NCI-H345 treated with DMSO at 0.1 percent for 48 hours (cell line): ENCODE results near the gene FMN2.

Experiments
- DNase-seq: peaks from one replicate; lab custom pipeline; 2025; ENCODE audit not compliant: unreplicated experiment; lab: John Stamatoyannopoulos, UW

FMN2 gene

DNA sequence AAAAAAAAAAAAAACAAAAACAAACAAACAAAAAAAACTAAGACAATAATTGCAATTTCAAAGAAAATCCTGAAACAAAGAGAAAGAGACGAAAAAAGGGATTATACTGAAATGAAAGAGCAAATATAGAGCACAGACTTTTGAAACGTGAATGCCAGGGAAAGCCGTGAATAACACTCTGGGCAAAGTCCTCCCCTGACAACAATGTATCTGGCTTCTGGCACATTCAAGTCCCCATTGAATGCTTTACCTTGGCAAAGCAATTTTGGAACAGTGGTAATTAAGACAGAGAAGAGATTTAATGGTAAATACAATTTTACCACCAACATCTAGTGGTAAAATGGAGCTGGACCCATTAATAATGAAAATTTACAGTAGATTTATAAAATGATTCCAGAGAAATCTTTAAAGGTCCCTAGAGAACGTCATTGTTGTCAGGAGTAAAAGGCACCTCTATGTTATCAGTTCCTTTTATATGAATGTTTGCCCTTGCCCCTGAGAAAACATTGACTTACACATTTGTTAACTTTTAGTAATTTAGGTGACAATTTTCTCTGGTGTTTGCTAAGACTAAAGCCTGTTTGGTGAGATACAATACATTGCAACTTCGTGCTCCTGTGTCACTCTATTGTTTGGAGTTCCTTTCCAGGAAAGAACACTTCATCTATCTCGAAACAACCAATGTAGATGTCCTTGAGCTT is 430.6 kb downstream of the FMN2 start:
- no peak for DNase-seq

- DNase-seq: no peak
These were observed 432.8 kb downstream of the FMN2 start for GRCh38 chr1:240524356-240525069.
